ENCODE results near the gene PAPSS1.

- TF ChIP-seq ELF1 (IDR thresholded peaks at IDR 0.05) (no peak), FOSL2 (IDR thresholded peaks at IDR 0.05; ENCODE audit: borderline replicate concordance, low read depth) (no peak), GATA2 (CRISPR knock-in tag; IDR thresholded peaks at IDR 0.05) (no peak), REST (IDR thresholded peaks at IDR 0.05; ENCODE audit: low read depth, low read length) (no peak), MXI1 (IDR thresholded peaks at IDR 0.05; ENCODE audit: low read depth, low read length) (no peak), EP300 (IDR thresholded peaks at IDR 0.05; ENCODE audit: borderline replicate concordance in 1 of 2, low read depth in 1 of 2, low read length in 1 of 2) (no peak), SIN3A (IDR thresholded peaks at IDR 0.05; ENCODE audit: borderline replicate concordance, low read depth, low read length) (no peak), RFX5 (IDR thresholded peaks at IDR 0.05; ENCODE audit: low read length) (no peak), FOXJ3 (CRISPR knock-in tag; IDR thresholded peaks at IDR 0.05) (no peak)
- TF ChIP-seq, protein P1, sequence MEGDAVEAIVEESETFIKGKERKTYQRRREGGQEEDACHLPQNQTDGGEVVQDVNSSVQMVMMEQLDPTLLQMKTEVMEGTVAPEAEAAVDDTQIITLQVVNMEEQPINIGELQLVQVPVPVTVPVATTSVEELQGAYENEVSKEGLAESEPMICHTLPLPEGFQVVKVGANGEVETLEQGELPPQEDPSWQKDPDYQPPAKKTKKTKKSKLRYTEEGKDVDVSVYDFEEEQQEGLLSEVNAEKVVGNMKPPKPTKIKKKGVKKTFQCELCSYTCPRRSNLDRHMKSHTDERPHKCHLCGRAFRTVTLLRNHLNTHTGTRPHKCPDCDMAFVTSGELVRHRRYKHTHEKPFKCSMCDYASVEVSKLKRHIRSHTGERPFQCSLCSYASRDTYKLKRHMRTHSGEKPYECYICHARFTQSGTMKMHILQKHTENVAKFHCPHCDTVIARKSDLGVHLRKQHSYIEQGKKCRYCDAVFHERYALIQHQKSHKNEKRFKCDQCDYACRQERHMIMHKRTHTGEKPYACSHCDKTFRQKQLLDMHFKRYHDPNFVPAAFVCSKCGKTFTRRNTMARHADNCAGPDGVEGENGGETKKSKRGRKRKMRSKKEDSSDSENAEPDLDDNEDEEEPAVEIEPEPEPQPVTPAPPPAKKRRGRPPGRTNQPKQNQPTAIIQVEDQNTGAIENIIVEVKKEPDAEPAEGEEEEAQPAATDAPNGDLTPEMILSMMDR (IDR thresholded peaks at IDR 0.05), result no peak
Measured at GRCh38 chr4:107669068-107669467, 51.0 kb downstream of the PAPSS1 start.

Data from SK-N-SH (cell line).